ENCODE results near the gene SYNCRIP.

DNA sequence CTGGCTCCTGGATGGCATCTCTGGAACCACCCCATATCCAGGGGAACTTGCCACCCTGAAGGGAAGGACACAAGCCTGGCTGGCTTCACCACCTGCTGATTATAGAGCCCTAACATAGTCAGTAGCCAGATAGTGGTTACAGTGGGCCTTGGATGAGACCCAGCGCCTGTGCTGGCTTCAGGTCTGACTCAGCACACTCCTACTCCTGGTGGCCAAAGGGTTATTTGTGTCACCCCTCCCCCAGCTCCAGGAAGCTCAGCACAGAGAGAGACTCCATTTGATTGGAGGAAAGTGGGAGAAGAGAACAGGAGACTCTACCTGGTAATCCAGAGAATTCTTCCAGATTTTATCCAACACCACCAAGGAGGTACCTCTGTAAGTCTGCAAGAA, 61.8 kb downstream of the SYNCRIP start:
- TF ChIP-seq, protein P1, sequence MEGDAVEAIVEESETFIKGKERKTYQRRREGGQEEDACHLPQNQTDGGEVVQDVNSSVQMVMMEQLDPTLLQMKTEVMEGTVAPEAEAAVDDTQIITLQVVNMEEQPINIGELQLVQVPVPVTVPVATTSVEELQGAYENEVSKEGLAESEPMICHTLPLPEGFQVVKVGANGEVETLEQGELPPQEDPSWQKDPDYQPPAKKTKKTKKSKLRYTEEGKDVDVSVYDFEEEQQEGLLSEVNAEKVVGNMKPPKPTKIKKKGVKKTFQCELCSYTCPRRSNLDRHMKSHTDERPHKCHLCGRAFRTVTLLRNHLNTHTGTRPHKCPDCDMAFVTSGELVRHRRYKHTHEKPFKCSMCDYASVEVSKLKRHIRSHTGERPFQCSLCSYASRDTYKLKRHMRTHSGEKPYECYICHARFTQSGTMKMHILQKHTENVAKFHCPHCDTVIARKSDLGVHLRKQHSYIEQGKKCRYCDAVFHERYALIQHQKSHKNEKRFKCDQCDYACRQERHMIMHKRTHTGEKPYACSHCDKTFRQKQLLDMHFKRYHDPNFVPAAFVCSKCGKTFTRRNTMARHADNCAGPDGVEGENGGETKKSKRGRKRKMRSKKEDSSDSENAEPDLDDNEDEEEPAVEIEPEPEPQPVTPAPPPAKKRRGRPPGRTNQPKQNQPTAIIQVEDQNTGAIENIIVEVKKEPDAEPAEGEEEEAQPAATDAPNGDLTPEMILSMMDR (conservative IDR thresholded peaks at IDR 0.05; ENCODE audit: low read depth, low read length), result no peak
- no peak for TF ChIP-seq EZH2 (IDR thresholded peaks at IDR 0.05; ENCODE audit: borderline replicate concordance, low read depth, low read length, poor library complexity, severe bottlenecking)
